CD14-positive monocyte (primary cell): ENCODE results near the gene CSRNP2. TPM values are rescaled to one million over a fixed set of nuclear protein-coding genes. Genes with fewer than 3 reads are reported as not detected.

Experiments used
- DNase-seq, 3 donors: peaks; one replicate each; pipeline ENCODE4 v3.0.0-alpha.2; 2011 to 2022
- H2AFZ ChIP-seq: 2 replicates; pipeline ENCODE4 v1.6.0; 2012; ENCODE audit warnings: mild to moderate bottlenecking, low read depth, low read length, inconsistent platforms; ENCODE audit not compliant: insufficient read depth, poor library complexity, severe bottlenecking
- H3K27ac ChIP-seq, 2 donors: 1 replicate in 1 of 2; 2 replicates in 1 of 2; pipeline ENCODE4 v1.5.1; 2012 to 2013; ENCODE audit warnings: low read length in 2 of 2, control low read depth in 1 of 2, inconsistent platforms in 1 of 2, low read depth in 1 of 2, mild to moderate bottlenecking in 1 of 2
- H3K27me3 ChIP-seq, 2 donors: one replicate each; pipeline versions ENCODE4 v1.6.0 to v1.6.1; 2011 to 2013; ENCODE audit warnings: low read length in 2 of 2; ENCODE audit not compliant: control insufficient read depth in 2 of 2, insufficient read depth in 2 of 2
- H3K36me3 ChIP-seq, 2 donors: replicated peaks in 1 of 2; 1 replicate in 1 of 2; 2 replicates in 1 of 2; pipeline versions ENCODE4 v1.5.1 to v1.6.1; 2012 to 2013; ENCODE audit warnings: low read length in 2 of 2, control low read depth in 1 of 2, inconsistent platforms in 1 of 2, mild to moderate bottlenecking in 1 of 2; ENCODE audit not compliant: insufficient read depth in 2 of 2, control insufficient read depth in 1 of 2
- H3K4me1 ChIP-seq, 2 donors: 1 replicate in 1 of 2; 2 replicates in 1 of 2; pipeline versions ENCODE4 v1.5.1 to v1.6.1; 2012 to 2013; ENCODE audit warnings: low read length in 2 of 2, control low read depth in 1 of 2, inconsistent platforms in 1 of 2, mild to moderate bottlenecking in 1 of 2, moderate library complexity in 1 of 2; ENCODE audit not compliant: insufficient read depth in 2 of 2, control insufficient read depth in 1 of 2
- H3K4me2 ChIP-seq: replicated peaks from 2 replicates; pipeline ENCODE3; 2012; ENCODE audit warnings: low read length, moderate library complexity, mild to moderate bottlenecking; ENCODE audit not compliant: poor library complexity, severe bottlenecking; ENCODE audit errors: extremely low read depth
- H3K4me3 ChIP-seq, 3 experiments: fragments of 200-600 bp in 1 of 3; sonication (generic) in 1 of 3; replicated peaks in 1 of 3; 1 replicate in 2 of 3; 2 replicates in 1 of 3; pipeline ENCODE4 v1.5.1; 2011 to 2013; ENCODE audit warnings: low read length in 3 of 3, mild to moderate bottlenecking in 3 of 3, control low read depth in 2 of 3, low read depth in 2 of 3, inconsistent platforms in 1 of 3, moderate library complexity in 1 of 3
- H3K79me2 ChIP-seq: 2 replicates; pipeline ENCODE4 v1.6.0; 2012; ENCODE audit warnings: mild to moderate bottlenecking, control low read depth, inconsistent platforms, low read length, moderate library complexity; ENCODE audit not compliant: insufficient read depth
- H3K9ac ChIP-seq: 2 replicates; pipeline ENCODE4 v1.6.0; 2017; ENCODE audit warnings: low read length, mild to moderate bottlenecking; ENCODE audit not compliant: insufficient read depth, poor library complexity, severe bottlenecking
- H3K9me3 ChIP-seq, 2 donors: replicated peaks in 1 of 2; 1 replicate in 1 of 2; 2 replicates in 1 of 2; pipeline versions ENCODE4 v1.5.1 to v1.6.1; 2012 to 2013; ENCODE audit warnings: low read length in 2 of 2, control low read depth in 1 of 2; ENCODE audit not compliant: control insufficient read depth in 1 of 2, insufficient read depth in 1 of 2
- H4K20me1 ChIP-seq: 2 replicates; pipeline ENCODE4 v1.6.0; 2012; ENCODE audit warnings: mild to moderate bottlenecking, low read length, control low read depth, moderate library complexity; ENCODE audit not compliant: insufficient read depth
- H3K27ac Mint-ChIP-seq, 7 donors: one replicate each; pipeline ENCODE4 v1.8.0; 2020; ENCODE audit warnings: mild to moderate bottlenecking in 7 of 7, mixed read lengths in 7 of 7, moderate library complexity in 6 of 7, inconsistent platforms in 2 of 7
- H3K27me3 Mint-ChIP-seq, 3 donors: one replicate each; pipeline ENCODE4 v1.8.0; 2021 to 2022; ENCODE audit warnings: low read depth in 3 of 3, mild to moderate bottlenecking in 3 of 3, mixed read lengths in 3 of 3, moderate library complexity in 3 of 3, inconsistent platforms in 1 of 3
- H3K36me3 Mint-ChIP-seq, 2 donors: one replicate each; pipeline ENCODE4 v1.8.0; 2020; ENCODE audit warnings: mixed read lengths in 2 of 2, inconsistent platforms in 1 of 2, mild to moderate bottlenecking in 1 of 2
- H3K4me1 Mint-ChIP-seq: one replicate; pipeline ENCODE4 v1.8.0; 2020; ENCODE audit warnings: mild to moderate bottlenecking, mixed read lengths
- H3K4me3 Mint-ChIP-seq, 2 donors: one replicate each; pipeline ENCODE4 v1.8.0; 2020; ENCODE audit warnings: mild to moderate bottlenecking in 2 of 2, mixed read lengths in 2 of 2, moderate library complexity in 1 of 2
- H3K9me3 Mint-ChIP-seq, 7 donors: one replicate each; pipeline ENCODE4 v1.8.0; 2020 to 2022; ENCODE audit warnings: mixed read lengths in 7 of 7, mild to moderate bottlenecking in 6 of 7, moderate library complexity in 6 of 7, inconsistent platforms in 2 of 7
- WGBS: methylation state at CpG from one replicate; pipeline ENCODE4 v1.1.5; 2013; ENCODE audit warnings: missing lambda C conversion rate; ENCODE audit not compliant: insufficient coverage; 5-methylcytosine and 5-hydroxymethylcytosine counted together
- intact Hi-C, 2 donors: fragments of 100-400 bp; cut with micrococcal nuclease; formaldehyde crosslinking; loops; one replicate each; pipeline versions ENCODE4 v1.15.0 to v1.15.1; 2023
- polyA plus RNA-seq, 3 donors: library from polyadenylated mRNA; depleted of rRNA in 1 of 3; unstranded in 2 of 3; stranded (reverse) in 1 of 3; fragments of 300-500 nt in 2 of 3; fragments of >200 nt in 1 of 3; fragmentation: Illumina TruSeq in 2 of 3; gene quantifications; 1 replicate in 2 of 3; 2 replicates in 1 of 3; pipeline ENCODE4 v1.2.3, GENCODE V29; 2012 to 2021
- TF ChIP-seq, protein P1 (sequence below): fragments of 200-600 bp; IDR thresholded peaks from one replicate; pipeline ENCODE4 v1.8.0; 2022; ENCODE audit warnings: antibody characterized with exemption, mild to moderate bottlenecking

The CSRNP2 gene
- polyA plus RNA-seq, 3 donors, result 1.7 to 8.0 (median 2.6) TPM

DNA sequence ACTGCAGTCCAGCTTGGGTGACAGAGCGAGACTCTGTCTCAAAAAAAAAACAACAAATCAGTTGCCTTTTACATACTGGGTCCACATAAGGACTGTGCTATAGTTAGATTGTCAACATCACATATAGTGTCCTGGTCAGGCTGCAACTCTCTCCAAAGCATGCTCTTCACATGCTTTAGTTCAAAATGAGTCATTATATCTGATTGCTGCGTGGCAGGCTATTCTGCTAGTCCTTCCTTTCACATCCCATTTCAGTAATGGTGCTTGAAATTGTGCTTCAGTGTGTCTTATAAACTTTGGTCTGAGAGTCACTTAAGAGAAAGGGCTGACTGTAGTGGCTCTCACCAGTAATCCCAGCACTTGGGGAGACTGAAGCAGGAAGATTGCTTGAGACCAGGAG, 28.3 kb downstream of the CSRNP2 start:
- no peak overlapping the region for H3K9ac ChIP-seq
- intact Hi-C loops, result loop anchor here in 1 of 2 donors (10.0 kb wide), 1 partner anchor 290 kb away; the partner anchor contains the start of gene CELA1
- peaks cover 13% of the 10 kb centered on the region for H3K4me1 Mint-ChIP-seq
- no peaks in the 10 kb centered on the region for H3K9me3 Mint-ChIP-seq
- no peak overlapping the region for H3K4me3 Mint-ChIP-seq
- TF ChIP-seq, protein P1, sequence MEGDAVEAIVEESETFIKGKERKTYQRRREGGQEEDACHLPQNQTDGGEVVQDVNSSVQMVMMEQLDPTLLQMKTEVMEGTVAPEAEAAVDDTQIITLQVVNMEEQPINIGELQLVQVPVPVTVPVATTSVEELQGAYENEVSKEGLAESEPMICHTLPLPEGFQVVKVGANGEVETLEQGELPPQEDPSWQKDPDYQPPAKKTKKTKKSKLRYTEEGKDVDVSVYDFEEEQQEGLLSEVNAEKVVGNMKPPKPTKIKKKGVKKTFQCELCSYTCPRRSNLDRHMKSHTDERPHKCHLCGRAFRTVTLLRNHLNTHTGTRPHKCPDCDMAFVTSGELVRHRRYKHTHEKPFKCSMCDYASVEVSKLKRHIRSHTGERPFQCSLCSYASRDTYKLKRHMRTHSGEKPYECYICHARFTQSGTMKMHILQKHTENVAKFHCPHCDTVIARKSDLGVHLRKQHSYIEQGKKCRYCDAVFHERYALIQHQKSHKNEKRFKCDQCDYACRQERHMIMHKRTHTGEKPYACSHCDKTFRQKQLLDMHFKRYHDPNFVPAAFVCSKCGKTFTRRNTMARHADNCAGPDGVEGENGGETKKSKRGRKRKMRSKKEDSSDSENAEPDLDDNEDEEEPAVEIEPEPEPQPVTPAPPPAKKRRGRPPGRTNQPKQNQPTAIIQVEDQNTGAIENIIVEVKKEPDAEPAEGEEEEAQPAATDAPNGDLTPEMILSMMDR, result no peak
- no peak overlapping the region for H3K27ac ChIP-seq
- peaks cover 3% of the 10 kb centered on the region for H3K79me2 ChIP-seq
- H4K20me1 ChIP-seq, result no peaks in the 10 kb centered on the region
- no peaks in the 10 kb centered on the region for H3K9me3 ChIP-seq
- H2AFZ ChIP-seq, result no peak overlapping the region
- H3K4me2 ChIP-seq, result no peak overlapping the region
- H3K27me3 Mint-ChIP-seq, result no peaks in the 10 kb centered on the region
- no peak for DNase-seq
- no peaks in the 10 kb centered on the region for H3K27me3 ChIP-seq
- no CpG with 5 or more reads among the region's 2 CpGs for WGBS
- peak overlapping the region in 1 of 7 donors; percentile 24 for H3K27ac Mint-ChIP-seq
- H3K4me3 ChIP-seq, result no peak overlapping the region
- peaks cover 0 to 6% of the 10 kb centered on the region in 2 donors for H3K4me1 ChIP-seq
- peaks cover 64 to 84% of the 10 kb centered on the region in 2 donors for H3K36me3 Mint-ChIP-seq
- peaks cover 63 to 92% of the 10 kb centered on the region in 2 donors for H3K36me3 ChIP-seq

DNA sequence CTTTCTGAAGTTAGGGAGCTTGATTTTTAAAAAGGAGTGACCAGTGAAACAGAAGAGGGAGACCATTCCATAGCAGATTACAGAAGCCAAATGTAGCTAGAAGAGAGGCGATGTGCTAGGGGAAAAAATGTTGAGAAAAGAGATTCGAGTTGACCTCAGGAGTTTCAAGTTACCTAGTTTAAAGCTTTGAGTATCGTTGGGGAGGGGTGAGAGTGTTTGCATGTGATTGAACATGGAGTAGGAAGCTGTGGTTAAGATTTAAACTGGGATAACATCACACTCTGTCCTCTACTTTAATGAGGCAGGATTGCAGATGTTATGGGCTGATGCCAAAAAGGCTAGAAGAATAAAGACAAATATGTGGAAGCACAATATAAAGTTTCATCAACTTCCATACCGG, 31.6 kb downstream of the CSRNP2 start:
- H3K27me3 ChIP-seq, result no peaks in the 10 kb centered on the region
- no peak overlapping the region for H2AFZ ChIP-seq
- no peak for DNase-seq
- peaks cover 19% of the 10 kb centered on the region for H3K79me2 ChIP-seq
- Mint-ChIP-seq H3K27ac (peak overlapping the region in 1 of 7 donors; percentile 16), H3K4me1 (peaks cover 27% of the 10 kb centered on the region), H3K27me3 (no peaks in the 10 kb centered on the region), H3K9me3 (no peaks in the 10 kb centered on the region), H3K4me3 (no peak overlapping the region), H3K36me3 (peaks cover 39 to 52% of the 10 kb centered on the region in 2 donors)
- H3K4me3 ChIP-seq, result no peak overlapping the region
- WGBS, result 65% methylated on average over 3 of the region's 4 CpGs
- H3K4me1 ChIP-seq, result peaks cover 22 to 24% of the 10 kb centered on the region in 2 donors
- no peak overlapping the region for H3K9ac ChIP-seq
- H3K27ac ChIP-seq, result no peak overlapping the region
- no peaks in the 10 kb centered on the region for H3K9me3 ChIP-seq
- no peaks in the 10 kb centered on the region for H4K20me1 ChIP-seq
- no peak overlapping the region for H3K4me2 ChIP-seq
- peaks cover 38 to 61% of the 10 kb centered on the region in 2 donors for H3K36me3 ChIP-seq
- intact Hi-C loops, result loop anchor here in 1 of 2 donors (10.0 kb wide), 1 partner anchor 293 kb away; the partner anchor contains the start of gene CELA1
- TF ChIP-seq, protein P1, result no peak
